OCI-LY1 (cell line): ENCODE results near the gene MINDY4.

Experiments used
- EZH2 ChIP-seq: fragments of 200-600 bp; sonication (generic), shearing (Covaris generic); IDR thresholded peaks from 2 replicates; pipeline ENCODE4 v1.8.0; 2017; ENCODE audit warnings: borderline replicate concordance, mixed run types, mild to moderate bottlenecking, antibody characterized with exemption, low read length, moderate library complexity, mixed read lengths
- TF ChIP-seq, protein P1 (sequence below): fragments of 200-600 bp; sonication (generic), shearing (Covaris generic); IDR thresholded peaks from 2 replicates; pipeline ENCODE4 v1.5.1; 2017; ENCODE audit warnings: mild to moderate bottlenecking, antibody characterized with exemption, low read length, moderate library complexity, mixed read lengths

DNA sequence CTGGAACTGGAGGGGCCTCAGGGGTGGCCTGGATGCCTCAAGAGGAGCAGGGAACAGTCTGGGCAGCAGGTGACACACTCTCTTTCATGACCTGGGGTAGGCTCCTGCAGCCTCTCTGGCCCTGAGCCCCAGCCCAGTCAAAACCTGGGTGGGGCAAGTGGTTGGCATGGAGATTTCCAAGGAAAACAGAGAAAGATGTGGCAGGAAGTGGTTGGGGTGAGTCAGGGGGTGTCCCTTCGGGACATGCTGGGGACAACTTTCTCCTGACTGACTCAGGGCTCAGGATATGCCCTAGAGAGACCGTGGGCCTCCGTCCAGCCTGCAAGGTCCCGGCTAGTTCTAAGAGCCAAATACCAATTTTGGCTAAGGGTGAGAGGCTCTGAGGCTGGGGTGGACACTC is 143.4 kb downstream of the MINDY4 start:
- TF ChIP-seq, protein P1, sequence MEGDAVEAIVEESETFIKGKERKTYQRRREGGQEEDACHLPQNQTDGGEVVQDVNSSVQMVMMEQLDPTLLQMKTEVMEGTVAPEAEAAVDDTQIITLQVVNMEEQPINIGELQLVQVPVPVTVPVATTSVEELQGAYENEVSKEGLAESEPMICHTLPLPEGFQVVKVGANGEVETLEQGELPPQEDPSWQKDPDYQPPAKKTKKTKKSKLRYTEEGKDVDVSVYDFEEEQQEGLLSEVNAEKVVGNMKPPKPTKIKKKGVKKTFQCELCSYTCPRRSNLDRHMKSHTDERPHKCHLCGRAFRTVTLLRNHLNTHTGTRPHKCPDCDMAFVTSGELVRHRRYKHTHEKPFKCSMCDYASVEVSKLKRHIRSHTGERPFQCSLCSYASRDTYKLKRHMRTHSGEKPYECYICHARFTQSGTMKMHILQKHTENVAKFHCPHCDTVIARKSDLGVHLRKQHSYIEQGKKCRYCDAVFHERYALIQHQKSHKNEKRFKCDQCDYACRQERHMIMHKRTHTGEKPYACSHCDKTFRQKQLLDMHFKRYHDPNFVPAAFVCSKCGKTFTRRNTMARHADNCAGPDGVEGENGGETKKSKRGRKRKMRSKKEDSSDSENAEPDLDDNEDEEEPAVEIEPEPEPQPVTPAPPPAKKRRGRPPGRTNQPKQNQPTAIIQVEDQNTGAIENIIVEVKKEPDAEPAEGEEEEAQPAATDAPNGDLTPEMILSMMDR, result no peak
- TF ChIP-seq EZH2, result no peak
